Activated naive CD4-positive, alpha-beta T cell treated with anti-CD3 and anti-CD28 coated beads, Interleukin-2, amount 50 U/mL, for 24 hours (primary cell): Measurements from ENCODE around the gene NRG3.

Source experiments
- H3K27ac Mint-ChIP-seq: one replicate; pipeline ENCODE4 v1.8.0; 2021; ENCODE audit warnings: mild to moderate bottlenecking, mixed read lengths
- H3K27me3 Mint-ChIP-seq: one replicate; pipeline ENCODE4 v1.8.0; 2021; ENCODE audit warnings: mixed read lengths
- H3K36me3 Mint-ChIP-seq: one replicate; pipeline ENCODE4 v1.8.0; 2021; ENCODE audit warnings: mixed read lengths
- H3K4me1 Mint-ChIP-seq: one replicate; pipeline ENCODE4 v1.8.0; 2021; ENCODE audit warnings: mixed read lengths
- H3K4me3 Mint-ChIP-seq: one replicate; pipeline ENCODE4 v1.8.0; 2021; ENCODE audit warnings: mild to moderate bottlenecking, mixed read lengths
- H3K9me3 Mint-ChIP-seq: one replicate; pipeline ENCODE4 v1.8.0; 2021; ENCODE audit warnings: mixed read lengths

The NRG3 gene

DNA sequence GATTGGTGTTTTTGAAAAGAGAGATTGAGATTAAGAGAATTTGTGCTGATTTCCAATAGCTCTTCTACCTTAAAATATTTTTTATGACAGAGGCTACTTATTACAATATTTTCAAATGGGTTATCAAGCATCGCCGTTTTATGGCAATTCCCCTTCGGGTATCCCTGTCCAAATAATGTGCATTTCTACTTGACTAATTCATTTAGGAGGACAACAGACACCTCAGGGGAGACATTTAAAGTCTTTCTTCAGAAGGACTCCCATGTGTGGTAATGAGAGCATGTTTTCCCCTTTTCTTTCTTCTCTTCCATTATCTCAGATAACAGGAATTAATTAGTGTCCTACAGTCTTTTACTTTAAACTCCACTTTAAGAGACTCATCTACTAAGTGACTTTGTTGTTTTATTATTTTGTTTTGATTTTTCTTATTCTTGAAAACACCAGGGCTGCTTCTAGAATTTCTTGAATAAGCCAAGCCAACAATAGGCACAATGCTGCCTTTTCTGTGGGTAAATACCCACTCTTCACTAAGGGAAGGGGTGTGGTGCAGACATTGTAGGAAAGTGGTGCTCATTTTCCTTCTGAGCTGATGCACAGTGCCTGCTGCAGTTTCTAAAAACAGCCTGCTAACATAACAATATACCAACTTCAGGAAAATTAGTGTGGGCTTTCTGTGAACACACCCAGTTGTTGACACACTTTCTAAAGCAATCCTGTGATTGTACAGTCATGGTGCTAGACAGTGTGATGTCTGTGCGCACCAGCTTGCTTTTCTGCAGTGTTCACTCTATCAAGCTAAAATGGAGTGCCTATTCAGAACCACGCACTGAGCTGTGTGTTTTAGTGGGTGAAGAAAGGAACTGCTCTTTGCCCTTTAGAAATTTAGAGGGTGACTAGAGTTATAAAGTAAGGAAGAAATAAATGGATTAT is 597.7 kb downstream of the NRG3 start:
- Mint-ChIP-seq H3K36me3 (no peaks in the 10 kb centered on the region), H3K4me3 (no peak overlapping the region), H3K4me1 (no peaks in the 10 kb centered on the region), H3K27ac (no peak overlapping the region), H3K9me3 (no peaks in the 10 kb centered on the region), H3K27me3 (no peaks in the 10 kb centered on the region)

DNA sequence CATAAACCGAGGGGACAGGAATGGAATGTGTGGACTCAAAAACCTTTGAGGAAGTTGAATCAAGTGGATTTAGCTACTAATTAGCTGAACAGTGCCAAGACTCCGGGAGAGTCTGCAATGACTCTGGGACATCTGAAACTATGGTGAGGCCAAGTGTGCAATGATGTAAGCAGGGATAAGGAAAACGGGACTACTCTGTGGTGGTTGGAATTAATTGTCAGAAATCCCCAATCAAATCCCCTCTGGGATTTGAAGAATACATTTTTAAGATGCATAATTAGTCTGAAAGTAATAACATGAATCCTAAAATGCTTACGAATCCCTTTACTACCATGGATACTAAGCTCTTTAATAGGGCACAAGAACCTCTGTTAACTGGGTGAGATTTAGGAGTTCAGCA is 602.8 kb downstream of the NRG3 start:
- no peaks in the 10 kb centered on the region for H3K36me3 Mint-ChIP-seq
- peaks cover 7% of the 10 kb centered on the region for H3K9me3 Mint-ChIP-seq
- H3K4me3 Mint-ChIP-seq, result no peak overlapping the region
- H3K4me1 Mint-ChIP-seq, result no peaks in the 10 kb centered on the region
- H3K27me3 Mint-ChIP-seq, result no peaks in the 10 kb centered on the region
- H3K27ac Mint-ChIP-seq, result no peak overlapping the region

DNA sequence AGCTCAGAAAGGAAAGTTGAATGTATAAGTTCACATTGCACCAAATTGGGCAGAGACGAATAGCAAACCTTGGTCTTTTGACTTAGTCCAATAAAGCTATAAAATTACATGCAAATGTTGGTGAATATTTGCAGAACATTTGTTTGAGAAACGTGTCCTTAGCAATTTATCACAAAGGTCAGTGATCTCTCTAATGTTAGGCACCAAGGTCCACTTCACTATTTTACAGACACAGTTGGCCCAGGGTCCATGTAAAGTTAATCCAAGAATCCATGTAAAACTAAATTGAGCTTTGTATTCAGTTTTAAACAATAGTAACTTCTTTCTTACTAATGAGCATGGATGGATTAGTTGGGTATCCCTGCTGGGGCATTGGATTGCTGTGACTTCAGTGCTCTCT is 617.7 kb downstream of the NRG3 start:
- Mint-ChIP-seq H3K4me3 (no peak overlapping the region), H3K36me3 (no peaks in the 10 kb centered on the region), H3K27ac (no peak overlapping the region), H3K27me3 (no peaks in the 10 kb centered on the region), H3K9me3 (peaks cover 10% of the 10 kb centered on the region), H3K4me1 (no peaks in the 10 kb centered on the region)

DNA sequence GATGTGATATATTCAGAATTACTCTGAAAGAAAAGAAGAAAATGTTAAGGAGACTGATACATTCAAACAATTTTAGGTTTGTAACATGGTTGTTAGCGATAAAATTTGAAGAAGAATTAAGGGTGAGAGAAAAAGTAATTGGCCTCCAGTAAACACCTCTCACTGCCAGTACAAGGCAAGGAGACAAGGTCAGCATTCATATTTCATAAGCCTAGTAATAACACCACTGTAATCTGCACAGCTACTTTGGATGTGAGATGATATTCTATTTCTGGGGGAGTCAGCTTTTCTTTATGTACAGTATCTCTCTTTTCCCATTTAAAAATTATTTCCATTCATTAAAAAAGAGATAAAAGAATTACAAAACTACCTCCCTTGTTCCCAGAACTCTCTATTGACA is 621.1 kb downstream of the NRG3 start:
- no peaks in the 10 kb centered on the region for H3K27me3 Mint-ChIP-seq
- H3K4me3 Mint-ChIP-seq, result no peak overlapping the region
- no peaks in the 10 kb centered on the region for H3K4me1 Mint-ChIP-seq
- H3K36me3 Mint-ChIP-seq, result no peaks in the 10 kb centered on the region
- peaks cover 27% of the 10 kb centered on the region for H3K9me3 Mint-ChIP-seq
- no peak overlapping the region for H3K27ac Mint-ChIP-seq

DNA sequence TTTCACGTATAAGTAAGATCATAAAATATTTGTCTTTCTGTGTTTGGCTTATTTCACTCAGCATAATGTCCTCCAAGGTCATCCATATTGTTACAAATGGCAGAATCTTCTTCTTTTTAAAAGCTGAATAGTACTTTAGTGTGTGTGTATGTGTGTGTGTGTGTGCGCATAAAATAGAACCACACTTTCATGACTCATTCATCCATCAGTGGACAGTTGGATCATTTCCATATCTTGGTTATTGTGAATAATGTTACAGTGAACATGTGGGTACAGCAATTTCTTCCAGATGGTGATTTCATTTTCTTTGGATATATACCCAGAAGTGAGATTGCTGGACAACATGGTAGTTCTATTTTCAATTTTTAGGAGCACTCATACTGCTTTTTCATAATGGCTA is 622.4 kb downstream of the NRG3 start:
- Mint-ChIP-seq H3K27me3 (no peaks in the 10 kb centered on the region), H3K4me3 (no peak overlapping the region), H3K27ac (no peak overlapping the region), H3K4me1 (no peaks in the 10 kb centered on the region), H3K9me3 (peaks cover 27% of the 10 kb centered on the region), H3K36me3 (no peaks in the 10 kb centered on the region)

DNA sequence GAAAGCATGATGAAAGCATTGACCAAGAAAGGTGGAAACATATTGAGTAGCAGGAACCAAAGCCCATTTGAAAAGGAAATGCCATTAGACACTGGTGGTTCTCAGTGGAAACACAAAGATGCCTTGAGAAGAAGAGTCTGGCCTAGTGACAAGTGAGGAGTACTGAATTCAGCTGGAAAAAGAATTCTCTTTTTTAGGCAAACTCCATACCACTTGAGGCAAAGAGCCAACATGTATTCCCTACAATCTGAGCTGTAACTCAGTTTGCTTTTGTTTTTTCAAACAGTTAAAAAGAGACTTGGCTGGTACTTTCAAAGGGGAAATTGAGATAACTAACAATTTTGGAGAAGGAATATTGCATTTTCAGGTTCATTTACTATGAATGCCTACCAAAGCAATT is 624.0 kb downstream of the NRG3 start:
- H3K4me1 Mint-ChIP-seq, result no peaks in the 10 kb centered on the region
- H3K9me3 Mint-ChIP-seq, result peaks cover 27% of the 10 kb centered on the region
- H3K27ac Mint-ChIP-seq, result no peak overlapping the region
- no peak overlapping the region for H3K4me3 Mint-ChIP-seq
- H3K27me3 Mint-ChIP-seq, result no peaks in the 10 kb centered on the region
- H3K36me3 Mint-ChIP-seq, result no peaks in the 10 kb centered on the region

DNA sequence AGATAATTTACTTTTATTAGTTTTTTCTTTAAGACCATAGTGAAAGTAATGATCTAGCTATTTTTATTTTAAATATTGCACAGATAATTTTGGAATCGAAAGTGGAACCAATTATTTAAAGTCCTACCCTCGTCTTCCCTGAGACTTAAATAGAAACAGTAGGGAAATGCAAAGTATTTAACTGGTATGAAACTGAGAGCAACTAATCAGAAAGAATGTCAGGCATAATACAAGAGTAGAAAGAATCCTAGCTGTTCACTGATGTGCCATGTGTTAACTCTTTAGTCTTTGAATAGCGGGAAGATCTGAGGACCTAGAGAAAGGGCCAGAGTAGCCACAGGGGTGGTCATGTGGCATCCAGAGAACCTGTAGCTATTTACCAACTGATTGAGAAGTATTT is 630.0 kb downstream of the NRG3 start:
- Mint-ChIP-seq H3K4me1 (no peaks in the 10 kb centered on the region), H3K27ac (no peak overlapping the region), H3K4me3 (no peak overlapping the region), H3K9me3 (peaks cover 13% of the 10 kb centered on the region), H3K36me3 (no peaks in the 10 kb centered on the region), H3K27me3 (no peaks in the 10 kb centered on the region)

DNA sequence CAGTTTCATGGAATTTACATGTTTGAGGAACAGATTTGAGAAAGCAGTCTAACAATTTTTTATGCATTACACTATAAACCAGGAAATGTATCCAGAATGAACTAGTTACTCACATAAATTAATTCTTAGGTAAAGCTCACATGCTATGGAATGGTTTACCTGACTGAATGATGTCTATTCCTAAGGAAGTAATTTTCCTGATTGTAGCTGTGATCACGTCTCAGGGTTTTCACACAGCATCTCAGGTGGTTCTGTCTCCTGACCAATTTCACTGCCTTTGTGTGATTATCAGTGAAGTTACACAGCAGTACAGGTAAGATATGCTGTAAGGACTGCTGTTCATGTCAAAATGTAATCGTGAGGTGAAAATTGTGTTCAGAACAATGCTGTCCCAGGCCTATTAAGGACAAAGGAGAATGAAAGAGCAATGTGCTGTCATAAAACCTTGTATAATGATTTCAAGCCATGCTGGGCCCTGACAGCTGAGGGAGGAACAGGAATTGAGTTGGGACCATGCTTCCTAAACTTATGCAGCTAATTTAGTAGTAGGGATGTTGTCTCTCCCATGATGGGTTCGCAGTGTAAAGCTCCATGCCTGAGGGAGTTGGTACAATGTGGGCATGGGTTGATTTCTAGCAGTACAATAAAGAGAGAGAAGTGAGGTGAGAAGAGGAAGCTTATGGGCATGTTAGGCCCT is 631.8 kb downstream of the NRG3 start:
- Mint-ChIP-seq H3K9me3 (peaks cover 4% of the 10 kb centered on the region), H3K36me3 (no peaks in the 10 kb centered on the region), H3K27me3 (no peaks in the 10 kb centered on the region), H3K4me3 (no peak overlapping the region), H3K4me1 (no peaks in the 10 kb centered on the region), H3K27ac (no peak overlapping the region)

DNA sequence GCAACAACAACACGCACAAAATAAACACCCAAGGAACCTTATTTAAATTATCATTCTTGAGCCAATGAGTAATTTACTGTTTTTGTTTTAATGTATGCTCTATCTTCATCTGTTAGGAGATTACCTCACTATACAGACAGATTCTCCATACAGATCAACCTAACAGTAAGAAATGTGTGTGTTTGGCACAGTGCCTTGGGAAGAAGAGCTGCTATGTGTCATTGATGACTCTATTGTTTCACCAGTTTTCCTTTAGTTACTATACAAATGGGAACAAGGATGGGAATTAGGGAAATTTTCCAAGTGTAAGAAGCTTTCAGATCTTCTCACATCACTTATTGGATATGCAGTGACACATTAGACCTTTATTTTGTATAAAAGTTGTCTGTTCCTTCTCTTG is 640.3 kb downstream of the NRG3 start:
- no peaks in the 10 kb centered on the region for H3K4me1 Mint-ChIP-seq
- peaks cover 5% of the 10 kb centered on the region for H3K9me3 Mint-ChIP-seq

DNA sequence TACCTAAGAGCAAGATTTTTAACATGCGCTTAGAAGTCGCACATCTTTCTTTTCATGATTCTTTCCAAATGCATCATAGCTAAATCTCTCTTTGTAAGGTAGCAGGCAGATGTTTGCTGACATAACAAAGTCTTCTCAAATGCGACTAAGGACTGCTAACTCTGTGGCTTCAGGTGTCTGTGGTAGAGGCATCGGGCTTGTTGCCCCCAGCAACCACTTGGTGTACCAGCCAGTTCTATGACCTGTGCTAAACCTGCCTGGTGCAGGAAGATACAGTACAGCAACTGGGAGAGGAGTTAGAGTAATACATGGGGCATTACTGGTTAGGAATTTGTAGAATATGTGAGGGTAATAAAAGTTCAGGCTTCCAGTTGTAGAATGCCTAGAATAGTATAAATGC is 654.1 kb downstream of the NRG3 start:
- H3K4me3 Mint-ChIP-seq, result no peak overlapping the region
- H3K27ac Mint-ChIP-seq, result no peak overlapping the region
- peaks cover 6% of the 10 kb centered on the region for H3K9me3 Mint-ChIP-seq
- no peaks in the 10 kb centered on the region for H3K27me3 Mint-ChIP-seq
- no peaks in the 10 kb centered on the region for H3K4me1 Mint-ChIP-seq
- H3K36me3 Mint-ChIP-seq, result no peaks in the 10 kb centered on the region

More for the DNA sequence above, 640.3 kb downstream of the NRG3 start:
- Mint-ChIP-seq H3K27me3 (no peaks in the 10 kb centered on the region), H3K27ac (no peak overlapping the region), H3K4me3 (no peak overlapping the region), H3K36me3 (no peaks in the 10 kb centered on the region)

DNA sequence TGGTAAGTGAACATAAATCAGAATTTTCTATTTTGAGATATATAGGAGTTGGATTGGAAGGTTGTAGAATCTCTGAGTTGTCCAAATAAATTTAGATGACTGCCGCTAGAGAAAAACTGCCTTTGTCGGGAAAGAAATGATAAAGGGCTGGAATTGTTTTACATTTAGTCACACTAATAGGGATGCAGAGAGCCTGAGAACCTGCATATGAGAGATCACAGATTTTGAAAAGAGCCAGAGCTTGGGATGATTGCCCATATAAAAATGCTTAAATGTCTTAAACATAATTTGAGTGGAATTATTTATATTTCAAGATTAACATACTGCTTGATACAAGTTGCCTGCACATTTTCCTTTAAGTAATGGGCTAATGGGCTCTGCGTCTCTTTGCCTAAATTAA is 660.5 kb downstream of the NRG3 start:
- Mint-ChIP-seq H3K27me3 (no peaks in the 10 kb centered on the region), H3K36me3 (no peaks in the 10 kb centered on the region), H3K27ac (no peak overlapping the region), H3K4me1 (no peaks in the 10 kb centered on the region), H3K9me3 (peaks cover 6% of the 10 kb centered on the region), H3K4me3 (no peak overlapping the region)

DNA sequence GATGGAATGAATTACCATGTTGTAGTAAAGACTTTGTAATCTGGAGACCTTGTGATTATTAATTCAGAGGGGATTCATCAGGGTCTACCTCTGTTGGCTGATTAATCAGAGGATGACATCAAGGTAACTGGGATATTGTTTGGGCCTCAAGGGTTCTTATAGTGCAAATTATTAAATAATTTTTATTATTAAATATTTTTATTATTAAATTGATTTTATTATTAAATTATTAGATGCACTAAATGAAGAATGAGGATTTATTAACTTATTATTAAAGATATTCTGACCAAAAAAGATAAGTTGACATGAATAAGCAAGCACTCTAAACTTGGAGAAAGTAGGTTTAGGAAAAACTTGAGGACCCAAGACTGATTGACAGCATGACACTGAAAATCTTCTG is 661.7 kb downstream of the NRG3 start:
- H3K27me3 Mint-ChIP-seq, result no peaks in the 10 kb centered on the region
- no peak overlapping the region for H3K27ac Mint-ChIP-seq
- no peaks in the 10 kb centered on the region for H3K36me3 Mint-ChIP-seq
- H3K9me3 Mint-ChIP-seq, result peaks cover 6% of the 10 kb centered on the region
- no peak overlapping the region for H3K4me3 Mint-ChIP-seq
- H3K4me1 Mint-ChIP-seq, result no peaks in the 10 kb centered on the region

DNA sequence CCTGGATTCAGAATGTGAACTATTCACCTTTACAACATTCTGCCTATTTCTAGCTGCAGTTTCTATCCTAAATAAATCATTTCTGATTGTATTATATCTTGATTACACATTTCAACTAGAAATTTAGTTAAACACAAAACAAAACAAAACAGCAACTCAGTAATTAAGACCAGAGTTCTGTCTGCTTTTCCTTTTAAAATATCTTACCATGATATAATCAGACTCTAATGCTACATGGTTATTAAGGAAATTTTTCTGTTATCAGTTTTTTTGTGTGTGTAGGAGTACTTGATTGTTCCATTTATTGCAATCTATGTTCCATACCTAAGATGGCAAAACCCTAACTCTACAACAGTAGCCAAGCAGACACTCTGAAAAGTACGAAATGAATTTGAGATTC is 663.3 kb downstream of the NRG3 start:
- no peaks in the 10 kb centered on the region for H3K36me3 Mint-ChIP-seq
- H3K9me3 Mint-ChIP-seq, result peaks cover 6% of the 10 kb centered on the region
- no peaks in the 10 kb centered on the region for H3K27me3 Mint-ChIP-seq
- H3K4me1 Mint-ChIP-seq, result no peaks in the 10 kb centered on the region
- no peak overlapping the region for H3K27ac Mint-ChIP-seq
- no peak overlapping the region for H3K4me3 Mint-ChIP-seq

DNA sequence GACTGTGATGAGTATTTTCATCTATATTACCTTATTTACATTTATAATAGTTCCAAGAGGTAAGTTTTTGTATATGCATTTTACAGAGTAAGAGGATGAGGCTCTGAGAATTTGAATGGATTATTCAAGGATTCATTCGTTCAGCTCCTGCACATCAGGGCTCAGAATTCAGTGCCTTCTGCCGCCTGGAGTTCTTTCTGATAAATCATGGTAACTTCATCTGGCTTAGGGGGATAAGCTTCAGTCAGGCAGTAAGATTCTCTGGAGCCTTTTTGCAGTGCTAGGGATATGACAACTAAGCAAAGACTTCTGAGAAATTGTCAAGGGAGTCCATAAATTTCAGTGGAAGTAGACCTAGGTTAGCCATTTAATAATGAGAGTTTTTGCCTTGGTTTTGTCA is 668.6 kb downstream of the NRG3 start:
- no peak overlapping the region for H3K4me3 Mint-ChIP-seq

DNA sequence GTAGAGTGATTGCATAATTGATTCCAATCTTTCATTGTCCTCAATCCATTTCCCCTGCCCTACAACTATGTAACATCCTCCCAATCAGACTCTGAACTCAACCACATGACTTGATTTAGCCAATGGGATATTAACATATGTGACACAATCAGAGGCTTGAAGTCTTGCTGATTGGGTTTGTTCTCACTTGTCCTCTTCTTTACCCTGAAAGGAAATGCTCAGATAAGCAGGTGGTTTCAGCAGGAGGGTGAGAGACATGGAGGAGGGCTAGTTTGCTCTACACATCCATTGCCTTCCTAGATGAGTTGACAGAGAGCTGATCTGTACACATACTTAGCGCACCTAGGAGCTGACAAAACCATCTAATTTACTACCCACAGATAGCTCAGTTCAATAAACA is 669.4 kb downstream of the NRG3 start:
- Mint-ChIP-seq H3K36me3 (no peaks in the 10 kb centered on the region), H3K27ac (no peak overlapping the region), H3K4me1 (no peaks in the 10 kb centered on the region), H3K4me3 (no peak overlapping the region), H3K9me3 (peaks cover 9% of the 10 kb centered on the region), H3K27me3 (no peaks in the 10 kb centered on the region)

More for the DNA sequence above, 668.6 kb downstream of the NRG3 start:
- no peaks in the 10 kb centered on the region for H3K27me3 Mint-ChIP-seq
- no peak overlapping the region for H3K27ac Mint-ChIP-seq
- H3K36me3 Mint-ChIP-seq, result no peaks in the 10 kb centered on the region
- H3K4me1 Mint-ChIP-seq, result no peaks in the 10 kb centered on the region
- H3K9me3 Mint-ChIP-seq, result peaks cover 9% of the 10 kb centered on the region

DNA sequence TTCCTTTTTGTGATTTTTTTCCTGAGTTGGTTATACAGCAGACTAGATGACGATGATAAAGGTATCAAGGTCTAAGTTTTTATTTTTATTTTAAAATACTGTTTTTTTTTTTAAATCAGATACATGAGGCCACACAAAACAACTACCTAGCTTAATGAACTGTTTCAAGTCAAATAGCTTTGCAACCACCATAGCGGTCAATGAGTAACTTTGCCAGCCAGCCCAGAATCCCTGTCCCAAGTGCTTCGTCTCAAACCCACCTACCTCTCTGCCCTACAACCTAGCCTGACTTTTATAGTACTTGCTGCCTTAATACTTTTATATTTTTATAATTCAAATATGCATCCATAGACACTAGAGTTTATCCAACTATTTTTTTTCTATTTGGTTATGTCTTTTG is 676.5 kb downstream of the NRG3 start:
- H3K9me3 Mint-ChIP-seq, result peaks cover 8% of the 10 kb centered on the region
- no peak overlapping the region for H3K4me3 Mint-ChIP-seq
- H3K4me1 Mint-ChIP-seq, result no peaks in the 10 kb centered on the region
- no peaks in the 10 kb centered on the region for H3K27me3 Mint-ChIP-seq
- no peak overlapping the region for H3K27ac Mint-ChIP-seq
- no peaks in the 10 kb centered on the region for H3K36me3 Mint-ChIP-seq
